SK-N-DZ (cell line): ENCODE data around the gene LIN28B.
"Not testable (repeated sequence)": the region's sequence is repeated elsewhere in the genome, so short reads cannot be mapped to it uniquely, and the experiment has no call there.

ENCODE experiments used
- DNase-seq: peaks from one replicate; pipeline ENCODE4 v3.0.0-alpha.2; 2015; ENCODE audit warnings: low spot score

The LIN28B gene

GRCh38 chr6:104955927-104956730, 778 bp upstream of the LIN28B start:
- peak; percentile 52 for DNase-seq

GRCh38 chr6:104957301-104958177, 632 bp downstream of the LIN28B start:
- DNase-seq, result peak; percentile 62

GRCh38 chr6:104958178-104959025, 1.5 kb downstream of the LIN28B start:
- peak; percentile 48 for DNase-seq

GRCh38 chr6:104959026-104959858, 2.3 kb downstream of the LIN28B start:
- no peak for DNase-seq

GRCh38 chr6:104969108-104969507, 12.2 kb downstream of the LIN28B start:
- DNase-seq, result no peak

- DNase-seq, result no peak
These were observed 13.1 kb downstream of the LIN28B start for GRCh38 chr6:104969785-104970581.

GRCh38 chr6:104973404-104973803, 16.5 kb downstream of the LIN28B start:
- DNase-seq, result no peak

- no peak for DNase-seq
These were observed 26.4 kb downstream of the LIN28B start for GRCh38 chr6:104983296-104983695.

- no peak for DNase-seq
These were observed 26.9 kb downstream of the LIN28B start for GRCh38 chr6:104983776-104984175.

- DNase-seq, result no peak
These were observed 27.9 kb downstream of the LIN28B start for GRCh38 chr6:104984831-104985230.

- not testable (repeated sequence) for DNase-seq
These were observed 29.0 kb downstream of the LIN28B start for GRCh38 chr6:104985875-104986274.

GRCh38 chr6:104986625-104987024, 29.7 kb downstream of the LIN28B start:
- DNase-seq, result no peak

- DNase-seq, result no peak
These were observed 30.3 kb downstream of the LIN28B start for GRCh38 chr6:104987218-104987617.

- no peak for DNase-seq
These were observed 33.2 kb downstream of the LIN28B start for GRCh38 chr6:104990085-104990484.

- not testable (repeated sequence) for DNase-seq
These were observed 34.2 kb downstream of the LIN28B start for GRCh38 chr6:104991062-104991461.

GRCh38 chr6:104993576-104993975, 36.7 kb downstream of the LIN28B start:
- not testable (repeated sequence) for DNase-seq

- peak; percentile 9 for DNase-seq
These were observed 39.2 kb downstream of the LIN28B start for GRCh38 chr6:104995989-104996617.

GRCh38 chr6:105001063-105001462, 44.2 kb downstream of the LIN28B start:
- DNase-seq, result no peak

GRCh38 chr6:105001906-105002305, 45.0 kb downstream of the LIN28B start:
- DNase-seq, result no peak
